B cell (primary cell): ENCODE measurements around the gene DTNA.

ENCODE experiments used
- EZH2 ChIP-seq: IDR thresholded peaks from 2 replicates; pipeline ENCODE4 v1.6.1; 2012; ENCODE audit warnings: borderline replicate concordance, low read depth, mild to moderate bottlenecking, moderate library complexity, low read length; ENCODE audit not compliant: insufficient read depth, poor library complexity, severe bottlenecking
- TF ChIP-seq, protein P1 (sequence below): fragments of 200-600 bp; IDR thresholded peaks from one replicate; pipeline ENCODE4 v1.8.0; 2022; ENCODE audit warnings: antibody characterized with exemption, mild to moderate bottlenecking

DNA sequence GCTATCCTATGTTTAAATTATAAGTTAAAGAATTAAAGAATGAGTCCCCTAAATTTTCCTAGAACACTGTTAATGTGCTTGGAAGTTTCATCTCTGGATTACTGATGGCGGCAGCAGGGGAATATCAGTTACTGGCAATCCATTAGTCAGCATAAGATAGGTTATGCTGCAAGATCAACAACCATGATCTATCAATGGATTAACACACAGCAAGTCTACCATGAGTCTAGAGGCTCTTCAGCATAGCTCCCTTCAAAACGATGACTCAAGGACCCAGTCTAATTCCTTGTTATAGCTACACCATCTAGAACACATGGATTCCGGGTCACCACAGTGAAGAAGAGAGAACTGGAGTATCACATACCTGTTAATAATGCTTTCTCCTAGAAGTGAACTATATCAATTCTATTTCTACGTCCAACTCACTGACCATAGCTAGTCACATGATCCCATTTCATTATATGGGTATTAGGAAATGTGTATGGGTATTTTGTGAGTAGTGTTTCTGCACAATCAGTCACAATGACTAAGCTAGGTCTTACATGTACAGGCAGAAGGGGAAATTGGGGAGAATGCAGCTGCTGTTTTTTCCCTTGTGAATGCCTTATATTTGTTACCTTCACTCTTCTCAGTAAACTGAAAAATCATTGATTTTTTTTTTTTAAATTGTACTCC is 222.8 kb downstream of the DTNA start:
- TF ChIP-seq, protein P1, sequence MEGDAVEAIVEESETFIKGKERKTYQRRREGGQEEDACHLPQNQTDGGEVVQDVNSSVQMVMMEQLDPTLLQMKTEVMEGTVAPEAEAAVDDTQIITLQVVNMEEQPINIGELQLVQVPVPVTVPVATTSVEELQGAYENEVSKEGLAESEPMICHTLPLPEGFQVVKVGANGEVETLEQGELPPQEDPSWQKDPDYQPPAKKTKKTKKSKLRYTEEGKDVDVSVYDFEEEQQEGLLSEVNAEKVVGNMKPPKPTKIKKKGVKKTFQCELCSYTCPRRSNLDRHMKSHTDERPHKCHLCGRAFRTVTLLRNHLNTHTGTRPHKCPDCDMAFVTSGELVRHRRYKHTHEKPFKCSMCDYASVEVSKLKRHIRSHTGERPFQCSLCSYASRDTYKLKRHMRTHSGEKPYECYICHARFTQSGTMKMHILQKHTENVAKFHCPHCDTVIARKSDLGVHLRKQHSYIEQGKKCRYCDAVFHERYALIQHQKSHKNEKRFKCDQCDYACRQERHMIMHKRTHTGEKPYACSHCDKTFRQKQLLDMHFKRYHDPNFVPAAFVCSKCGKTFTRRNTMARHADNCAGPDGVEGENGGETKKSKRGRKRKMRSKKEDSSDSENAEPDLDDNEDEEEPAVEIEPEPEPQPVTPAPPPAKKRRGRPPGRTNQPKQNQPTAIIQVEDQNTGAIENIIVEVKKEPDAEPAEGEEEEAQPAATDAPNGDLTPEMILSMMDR = no peak
- TF ChIP-seq EZH2 = no peak
